Heart right ventricle (tissue), 16 donors: ENCODE data around the gene FGD4. TPM values are rescaled to one million over a fixed set of nuclear protein-coding genes. Genes with fewer than 3 reads are reported as not detected.
"Not testable (repeated sequence)": the region's sequence is repeated elsewhere in the genome, so short reads cannot be mapped to it uniquely, and the experiment has no call there.

Experiments
- ATAC-seq, 8 donors: fragments of 200-7000 bp; cut with Tn5 transposase; one replicate each; pipeline ENCODE4 v1.9.1; 2020; ENCODE audit warnings: mild to moderate bottlenecking in 8 of 8, moderate library complexity in 8 of 8, moderate number of reproducible peaks in 1 of 8
- DNase-seq, 2 donors: peaks; one replicate each; pipeline ENCODE4 v3.0.0-alpha.2; 2020
- H3K27ac ChIP-seq, 10 donors: fragments of 200-600 bp; sonication (generic) in 2 of 10; one replicate each; pipeline versions ENCODE4 v1.5.0 to v1.8.0; 2020 to 2022; ENCODE audit warnings: mild to moderate bottlenecking in 3 of 10
- H3K27me3 ChIP-seq, 7 donors: fragments of 200-600 bp; one replicate each; pipeline ENCODE4 v1.8.0; 2021 to 2022; ENCODE audit warnings: mild to moderate bottlenecking in 2 of 7
- H3K36me3 ChIP-seq, 9 donors: fragments of 200-600 bp; sonication (generic) in 1 of 9; one replicate each; pipeline versions ENCODE4 v1.5.0 to v1.8.0; 2020 to 2022; ENCODE audit warnings: mild to moderate bottlenecking in 2 of 9
- H3K4me1 ChIP-seq, 9 donors: fragments of 200-600 bp; sonication (generic) in 1 of 9; one replicate each; pipeline versions ENCODE4 v1.5.0 to v1.8.0; 2020 to 2022; ENCODE audit warnings: mild to moderate bottlenecking in 4 of 9
- H3K4me3 ChIP-seq, 10 donors: fragments of 200-600 bp; sonication (generic) in 2 of 10; one replicate each; pipeline versions ENCODE4 v1.5.0 to v1.8.0; 2020 to 2022; ENCODE audit warnings: mild to moderate bottlenecking in 7 of 10, moderate library complexity in 2 of 10
- H3K9me3 ChIP-seq, 11 donors: fragments of 200-600 bp in 10 of 11; sonication (generic) in 2 of 11; one replicate each; pipeline versions ENCODE4 v1.5.0 to v1.8.0; 2013 to 2022; ENCODE audit warnings: mild to moderate bottlenecking in 2 of 11, control low read depth in 1 of 11, moderate library complexity in 1 of 11
- CTCF ChIP-seq, 9 donors: fragments of 200-600 bp; sonication (generic) in 2 of 9; IDR thresholded peaks; one replicate each; pipeline versions ENCODE4 v1.5.0 to v1.8.0; 2021 to 2022; ENCODE audit warnings: antibody characterized with exemption in 9 of 9, mild to moderate bottlenecking in 5 of 9, moderate library complexity in 1 of 9
- WGBS, 2 donors: extraction: QIAGEN DNeasy Blood & Tissue Kit; methylation state at CpG; one replicate each; pipeline ENCODE4 v1.1.7; 2013; ENCODE audit warnings: inconsistent platforms in 1 of 2; 5-methylcytosine and 5-hydroxymethylcytosine counted together
- intact Hi-C, 10 donors: fragments of 100-400 bp; cut with DNase I; formaldehyde crosslinking; loops; one replicate each; pipeline versions ENCODE4 v1.11.1 to v1.14.2; 2022
- polyA plus RNA-seq, 2 donors: library from polyadenylated mRNA; stranded (reverse); fragments of 200-250 nt; gene quantifications; one replicate each; pipeline ENCODE4 v1.2.3, GENCODE V29; 2013
- total RNA-seq, 10 donors: library from RNA; stranded (reverse); fragmentation: NEBNext Ultra II Directional in 3 of 10; extraction: Animal tissue kit (Norgen Biotek cat#: 25700) in 3 of 10; gene quantifications; one replicate each; pipeline versions ENCODE4 v1.2.1 to v1.2.4, GENCODE V29; 2021 to 2023
- donor health status: Arrhythmogenic right ventricular cardiomyopathy.
- donor health status: ischemic (EF 13 %, LVEDD 7.1; RV severe dilation, severe dysfunction).
- donor health status: healthy with polysubstance abuse.
- donor health status: DM: no; HTN: yes; CAD: no.
- donor health status: DM: no; HTN: no; CAD: no.
- donor health status: ischemic (EF 25% LVEDD 6.9; RV normal size, moderate dysfunction).
- donor health status: ischemic (EF 25% LVEDD 5.7; RV mildly dilated, moderate dysfunction).
- donor health status: healthy.
- donor health status: DM: yes; HTN: yes; CAD: no.
- donor health status: Ischemic cardiomyopathy.
- donor health status: ischemic (EF 35%, LVEDD 5.7; RV mildly dilated, moderate dysfunction).
- donor health status: nonischemic (EF 11% LVEDD 7.7; RV severe dilation, severe dysfunction).
- donor health status: DM: yes; HTN: yes; CAD: no.
- donor health status: PGD.
- donor health status: ischemic (EF 29% LVEDD 5.4; RV normal size, mild dysfunction).
- donor health status: nonischemic (EF 23%, LVEDD 6.1; RV moderate dilation, normal function).

The FGD4 gene
- total and polyA plus RNA-seq, 12 donors: 2.6 to 36.9 (median 25.5) TPM

- 25 to 27% methylated on average over 3 of the region's 3 CpGs for WGBS, 2 donors
- H3K9me3 ChIP-seq: no peaks in the 10 kb centered on the region
- peaks cover 0 to 11% (median 0%) of the 10 kb centered on the region in 9 donors for H3K36me3 ChIP-seq
- DNase-seq (no peak), ATAC-seq (no peak)
- H3K4me3 ChIP-seq: peak overlapping the region in 5 of 10 donors; percentile 2 to 16 (median 11)
- intact Hi-C loops: no loop called here
- H3K4me1 ChIP-seq: peaks cover 28 to 67% (median 50%) of the 10 kb centered on the region in 9 donors
- peak overlapping the region in 9 of 10 donors; percentile 25 to 88 (median 58) for H3K27ac ChIP-seq
- TF ChIP-seq CTCF (IDR thresholded peaks at IDR 0.05): no peak
- no peaks in the 10 kb centered on the region for H3K27me3 ChIP-seq
These were observed 160.1 kb downstream of the FGD4 start for GRCh38 chr12:32559434-32559833.

GRCh38 chr12:32560520-32560919 lies 161.2 kb downstream of the FGD4 start:
- Histone ChIP-seq H3K4me3 (no peak overlapping the region), H3K36me3 (peaks cover 0 to 22% (median 0%) of the 10 kb centered on the region in 9 donors), H3K4me1 (peaks cover 25 to 69% (median 58%) of the 10 kb centered on the region in 9 donors), H3K27ac (peak overlapping the region in 5 of 10 donors; percentile 51 to 88 (median 73)), H3K9me3 (no peaks in the 10 kb centered on the region), H3K27me3 (no peaks in the 10 kb centered on the region)
- intact Hi-C loops: loop anchor here in 1 of 10 donors (10.0 kb wide), 1 partner anchor 106 kb away; no protein-coding TSS in a partner anchor
- DNase-seq (no peak), ATAC-seq (no peak)
- peak in 2 of 9 donors; percentile 11 to 21 for TF ChIP-seq CTCF (IDR thresholded peaks at IDR 0.05)
- 97 to 98% methylated on average over 4 of the region's 4 CpGs for WGBS, 2 donors

- no peak for TF ChIP-seq CTCF (IDR thresholded peaks at IDR 0.05)
- peak overlapping the region; percentile 26 to 88 (median 75) for H3K27ac ChIP-seq
- intact Hi-C loops: loop anchor here in 1 of 10 donors (10.0 kb wide), 1 partner anchor 107 kb away; no protein-coding TSS in a partner anchor
- no peaks in the 10 kb centered on the region for H3K9me3 ChIP-seq
- 63 to 73% methylated on average over 11 of the region's 11 CpGs for WGBS, 2 donors
- DNase-seq: no peak
- no peak overlapping the region for H3K4me3 ChIP-seq
- H3K36me3 ChIP-seq: peaks cover 0 to 29% (median 0%) of the 10 kb centered on the region in 9 donors
- no peaks in the 10 kb centered on the region for H3K27me3 ChIP-seq
- peak; percentile 30 to 78 (median 48) for ATAC-seq
- H3K4me1 ChIP-seq: peaks cover 25 to 79% (median 72%) of the 10 kb centered on the region in 9 donors
These were observed 162.6 kb downstream of the FGD4 start for GRCh38 chr12:32561931-32562341.

- H3K4me3 ChIP-seq, H3K9me3 ChIP-seq, DNase-seq, H3K27me3 ChIP-seq: not testable (repeated sequence)
- Histone ChIP-seq H3K4me1 (peaks cover 25 to 84% (median 77%) of the 10 kb centered on the region in 9 donors), H3K36me3 (peaks cover 0 to 29% (median 0%) of the 10 kb centered on the region in 9 donors), H3K27ac (peak overlapping the region; percentile 26 to 88 (median 75))
- ATAC-seq: peak in 1 of 8 donors; percentile 49
- intact Hi-C loops: loop anchor here in 1 of 10 donors (10.0 kb wide), 1 partner anchor 108 kb away; no protein-coding TSS in a partner anchor
- WGBS, 2 donors: 15 to 35% methylated on average over 4 of the region's 6 CpGs
These were observed 163.1 kb downstream of the FGD4 start for GRCh38 chr12:32562413-32562812.
